Trophoblast cell (in vitro differentiated cells and primary cell): ENCODE measurements around the gene KIF3C.

Source experiments
- DNase-seq, 2 donors: peaks; one replicate each; pipeline ENCODE4 v3.0.0-alpha.2; 2016
- H2AFZ ChIP-seq: 2 replicates; pipeline ENCODE4 v1.6.1; 2013; ENCODE audit warnings: low read length, moderate library complexity, mild to moderate bottlenecking; ENCODE audit not compliant: insufficient read depth, poor library complexity
- H2AK5ac ChIP-seq: 2 replicates; pipeline ENCODE4 v1.6.1; 2013; ENCODE audit warnings: mild to moderate bottlenecking, low read length
- H2BK120ac ChIP-seq: 2 replicates; pipeline ENCODE4 v1.6.1; 2013; ENCODE audit warnings: low read length, mild to moderate bottlenecking, moderate library complexity; ENCODE audit not compliant: insufficient read depth, poor library complexity
- H2BK12ac ChIP-seq: 2 replicates; pipeline ENCODE4 v1.6.1; 2013; ENCODE audit warnings: mild to moderate bottlenecking, low read length, moderate library complexity
- H2BK5ac ChIP-seq: 2 replicates; pipeline ENCODE4 v1.6.1; 2013; ENCODE audit warnings: low read length, low read depth, moderate library complexity, mild to moderate bottlenecking; ENCODE audit not compliant: poor library complexity
- H3K14ac ChIP-seq: 2 replicates; pipeline ENCODE4 v1.6.1; 2013; ENCODE audit warnings: mild to moderate bottlenecking, low read length
- H3K18ac ChIP-seq: 2 replicates; pipeline ENCODE4 v1.6.1; 2013; ENCODE audit warnings: mild to moderate bottlenecking, low read length
- H3K23ac ChIP-seq: 2 replicates; pipeline ENCODE4 v1.6.1; 2013; ENCODE audit warnings: low read length
- H3K27ac ChIP-seq: 2 replicates; pipeline ENCODE4 v1.5.1; 2013; ENCODE audit warnings: low read depth, mild to moderate bottlenecking, inconsistent platforms, low read length, moderate library complexity
- H3K27me3 ChIP-seq: 2 replicates; pipeline ENCODE4 v1.6.1; 2013; ENCODE audit warnings: inconsistent platforms, mild to moderate bottlenecking, low read length, moderate library complexity; ENCODE audit not compliant: insufficient read depth
- H3K36me3 ChIP-seq, 2 experiments: 1 replicate in 1 of 2; 2 replicates in 1 of 2; pipeline ENCODE4 v1.6.1; 2013; ENCODE audit warnings: low read length in 2 of 2, mild to moderate bottlenecking in 2 of 2, moderate library complexity in 1 of 2; ENCODE audit not compliant: insufficient read depth in 2 of 2, control insufficient read depth in 1 of 2
- H3K4ac ChIP-seq: 2 replicates; pipeline ENCODE4 v1.6.1; 2013; ENCODE audit warnings: low read depth, mild to moderate bottlenecking, low read length, moderate library complexity
- H3K4me1 ChIP-seq, 2 experiments: 1 replicate in 1 of 2; 2 replicates in 1 of 2; pipeline ENCODE4 v1.6.1; 2013; ENCODE audit warnings: low read length in 2 of 2, mild to moderate bottlenecking in 2 of 2, moderate library complexity in 1 of 2; ENCODE audit not compliant: insufficient read depth in 2 of 2, control insufficient read depth in 1 of 2
- H3K4me2 ChIP-seq: 2 replicates; pipeline ENCODE4 v1.6.1; 2013; ENCODE audit warnings: inconsistent platforms, mild to moderate bottlenecking, low read length, moderate library complexity
- H3K4me3 ChIP-seq: 2 replicates; pipeline ENCODE4 v1.5.1; 2013; ENCODE audit warnings: mild to moderate bottlenecking, low read depth, low read length, inconsistent platforms
- H3K79me1 ChIP-seq: one replicate; pipeline ENCODE4 v1.6.1; 2013; ENCODE audit warnings: low read length
- H3K79me2 ChIP-seq: 2 replicates; pipeline ENCODE4 v1.6.1; 2013; ENCODE audit warnings: low read length, mild to moderate bottlenecking; ENCODE audit not compliant: control insufficient read depth, insufficient read depth, poor library complexity
- H3K9ac ChIP-seq: 2 replicates; pipeline ENCODE4 v1.6.1; 2013; ENCODE audit warnings: mild to moderate bottlenecking, low read length
- H3K9me3 ChIP-seq: 2 replicates; pipeline ENCODE4 v1.6.1; 2013; ENCODE audit warnings: low read depth, mild to moderate bottlenecking, control low read depth, inconsistent platforms, low read length; ENCODE audit not compliant: insufficient read depth
- H4K12ac ChIP-seq: 2 replicates; pipeline ENCODE4 v1.6.1; 2013; ENCODE audit warnings: low read depth, mild to moderate bottlenecking, low read length, moderate library complexity
- H4K8ac ChIP-seq: 2 replicates; pipeline ENCODE4 v1.6.1; 2013; ENCODE audit warnings: low read depth, mild to moderate bottlenecking, low read length, moderate library complexity
- H4K91ac ChIP-seq: one replicate; pipeline ENCODE4 v1.6.1; 2013; ENCODE audit warnings: low read depth, mild to moderate bottlenecking, low read length, moderate library complexity
- WGBS: extraction: QIAGEN DNeasy Blood & Tissue Kit; methylation state at CpG from one replicate; pipeline ENCODE4 v1.1.7; 2013; ENCODE audit warnings: missing lambda C conversion rate; ENCODE audit not compliant: insufficient read length, insufficient coverage; ENCODE audit errors: extremely low coverage; 5-methylcytosine and 5-hydroxymethylcytosine counted together

Gene KIF3C

DNA sequence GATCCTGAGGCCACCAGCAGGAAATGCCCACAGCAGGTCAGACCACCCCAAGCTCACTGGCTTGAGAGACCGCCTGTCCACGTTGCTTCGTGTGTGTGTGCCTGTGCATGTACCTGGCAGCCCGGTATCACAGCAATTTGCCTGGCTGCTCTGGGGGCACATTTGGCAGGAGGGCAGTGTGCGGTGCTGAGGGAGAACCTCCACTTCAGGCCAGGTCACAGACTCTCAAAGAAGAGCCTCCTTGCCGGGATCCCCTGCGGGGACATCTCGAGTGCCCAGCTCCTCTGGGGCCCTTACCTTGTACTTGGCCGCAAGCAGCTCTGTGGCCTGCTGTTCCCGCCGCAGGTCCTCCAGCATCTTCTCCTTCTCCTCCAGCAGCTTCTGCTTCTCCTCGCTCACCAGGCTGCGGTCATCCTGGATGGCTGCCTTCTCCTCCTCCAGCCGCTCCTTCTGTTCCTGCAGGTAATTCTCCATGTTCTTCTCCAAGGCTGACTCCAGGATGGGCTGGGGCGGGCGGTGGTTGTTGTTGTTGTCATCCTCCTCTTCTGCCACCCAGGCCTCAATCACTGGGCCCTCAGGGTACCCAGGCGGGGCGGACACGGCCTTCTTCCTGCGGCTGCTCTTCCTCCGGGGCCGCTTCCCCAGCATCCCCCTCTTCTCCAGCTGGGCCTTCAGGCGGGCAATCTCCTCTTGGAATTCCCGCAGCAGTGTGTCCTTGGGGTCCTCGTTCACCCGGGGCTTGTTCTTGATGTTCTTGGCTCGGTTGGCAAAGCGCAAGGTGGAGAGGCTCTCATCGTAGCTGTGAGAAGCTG, 2.0 kb downstream of the KIF3C start:
- Histone ChIP-seq H4K91ac (peak overlapping the region; percentile 33), H3K4ac (peak overlapping the region; percentile 21), H2BK120ac (no peak overlapping the region), H2BK12ac (no peak overlapping the region), H4K12ac (no peak overlapping the region), H3K18ac (no peak overlapping the region), H3K79me2 (peaks cover 13% of the 10 kb centered on the region), H3K36me3 (peaks cover 2 to 5% of the 10 kb centered on the region in 2 experiments), H2AK5ac (no peak overlapping the region), H3K23ac (no peak overlapping the region), H3K4me3 (peak overlapping the region; percentile 32), H3K14ac (peak overlapping the region; percentile 22), H2BK5ac (no peak overlapping the region), H3K9me3 (no peaks in the 10 kb centered on the region), H3K79me1 (peaks cover 36% of the 10 kb centered on the region), H3K4me1 (peaks cover 32 to 56% of the 10 kb centered on the region in 2 experiments), H3K9ac (no peak overlapping the region), H3K4me2 (peak overlapping the region; percentile 43), H3K27ac (no peak overlapping the region), H4K8ac (no peak overlapping the region), H3K27me3 (no peaks in the 10 kb centered on the region), H2AFZ (no peak overlapping the region)
- WGBS, result no CpG with 5 or more reads among the region's 29 CpGs
- no peak for DNase-seq

DNA sequence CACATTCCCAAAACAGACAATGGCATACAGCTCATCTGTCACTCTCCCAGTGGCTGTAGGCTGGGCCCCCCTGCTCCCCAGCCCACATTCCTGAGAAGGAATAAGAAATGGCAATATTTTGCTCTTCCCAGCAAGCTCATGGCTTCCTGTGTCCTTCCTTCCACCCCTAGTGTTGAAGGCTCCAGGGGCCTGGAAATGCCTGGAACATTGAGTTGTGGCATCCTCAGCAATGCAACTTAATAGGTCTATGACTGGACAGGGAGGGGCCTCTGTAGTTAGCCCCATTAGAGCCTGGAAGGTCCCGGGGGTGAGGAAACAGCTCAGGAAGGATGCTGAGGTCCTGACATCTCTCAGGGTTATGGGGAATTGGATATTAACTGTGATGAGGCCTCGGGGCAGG, 3.3 kb downstream of the KIF3C start:
- Histone ChIP-seq H2AK5ac (no peak overlapping the region), H3K23ac (no peak overlapping the region), H4K91ac (peak overlapping the region; percentile 87), H3K79me2 (peaks cover 13% of the 10 kb centered on the region), H3K4me3 (no peak overlapping the region), H4K12ac (no peak overlapping the region), H3K27ac (peak overlapping the region; percentile 97), H2BK120ac (peak overlapping the region; percentile 84), H2BK12ac (peak overlapping the region; percentile 7), H3K14ac (no peak overlapping the region), H3K27me3 (no peaks in the 10 kb centered on the region), H3K9me3 (no peaks in the 10 kb centered on the region), H2BK5ac (peak overlapping the region; percentile 83), H3K36me3 (peaks cover 5 to 8% of the 10 kb centered on the region in 2 experiments), H3K79me1 (peaks cover 36% of the 10 kb centered on the region), H3K4ac (no peak overlapping the region), H3K18ac (no peak overlapping the region), H2AFZ (no peak overlapping the region), H3K9ac (no peak overlapping the region), H3K4me2 (peak overlapping the region; percentile 36), H3K4me1 (peaks cover 32 to 56% of the 10 kb centered on the region in 2 experiments), H4K8ac (no peak overlapping the region)
- WGBS, result no CpG with 5 or more reads among the region's 2 CpGs
- peak in 1 of 2 donors; percentile 22 for DNase-seq

DNA sequence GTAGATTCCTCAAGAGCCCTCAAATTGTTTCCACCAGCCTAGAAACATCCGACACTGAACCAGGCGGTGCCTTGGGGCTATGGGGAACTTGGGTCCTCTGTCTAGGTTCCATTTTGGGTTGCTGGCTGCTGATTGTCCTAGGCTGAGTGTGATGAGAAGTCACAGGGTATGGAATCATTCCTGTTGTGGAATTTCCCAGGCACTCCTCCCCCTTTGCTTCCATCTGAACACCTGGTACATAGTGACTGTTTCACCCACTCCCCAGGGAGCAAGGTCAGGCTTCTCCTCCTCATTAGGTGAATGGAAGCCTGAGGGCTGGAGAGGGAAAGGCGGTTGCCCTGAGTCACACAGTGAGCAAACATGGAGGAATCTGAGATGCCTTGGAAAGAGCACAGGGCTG, 4.5 kb downstream of the KIF3C start:
- no peaks in the 10 kb centered on the region for H3K9me3 ChIP-seq
- H2AK5ac ChIP-seq, result no peak overlapping the region
- H3K27me3 ChIP-seq, result no peaks in the 10 kb centered on the region
- no peak overlapping the region for H4K8ac ChIP-seq
- H3K4me1 ChIP-seq, result peaks cover 30 to 58% of the 10 kb centered on the region in 2 experiments
- H3K9ac ChIP-seq, result no peak overlapping the region
- no peak overlapping the region for H3K4ac ChIP-seq
- H4K12ac ChIP-seq, result no peak overlapping the region
- peak overlapping the region; percentile 83 for H2BK120ac ChIP-seq
- peak; percentile 98 for DNase-seq
- H2BK5ac ChIP-seq, result peak overlapping the region; percentile 90
- H3K4me2 ChIP-seq, result peak overlapping the region; percentile 57
- H4K91ac ChIP-seq, result peak overlapping the region; percentile 94
- H3K18ac ChIP-seq, result no peak overlapping the region
- peaks cover 34% of the 10 kb centered on the region for H3K79me1 ChIP-seq
- no peak overlapping the region for H2BK12ac ChIP-seq
- no peak overlapping the region for H3K23ac ChIP-seq
- H3K36me3 ChIP-seq, result peaks cover 5 to 8% of the 10 kb centered on the region in 2 experiments
- peaks cover 12% of the 10 kb centered on the region for H3K79me2 ChIP-seq
- peak overlapping the region; percentile 97 for H3K27ac ChIP-seq
- WGBS, result no CpG with 5 or more reads among the region's 3 CpGs
- no peak overlapping the region for H2AFZ ChIP-seq
- H3K14ac ChIP-seq, result no peak overlapping the region
- H3K4me3 ChIP-seq, result no peak overlapping the region

DNA sequence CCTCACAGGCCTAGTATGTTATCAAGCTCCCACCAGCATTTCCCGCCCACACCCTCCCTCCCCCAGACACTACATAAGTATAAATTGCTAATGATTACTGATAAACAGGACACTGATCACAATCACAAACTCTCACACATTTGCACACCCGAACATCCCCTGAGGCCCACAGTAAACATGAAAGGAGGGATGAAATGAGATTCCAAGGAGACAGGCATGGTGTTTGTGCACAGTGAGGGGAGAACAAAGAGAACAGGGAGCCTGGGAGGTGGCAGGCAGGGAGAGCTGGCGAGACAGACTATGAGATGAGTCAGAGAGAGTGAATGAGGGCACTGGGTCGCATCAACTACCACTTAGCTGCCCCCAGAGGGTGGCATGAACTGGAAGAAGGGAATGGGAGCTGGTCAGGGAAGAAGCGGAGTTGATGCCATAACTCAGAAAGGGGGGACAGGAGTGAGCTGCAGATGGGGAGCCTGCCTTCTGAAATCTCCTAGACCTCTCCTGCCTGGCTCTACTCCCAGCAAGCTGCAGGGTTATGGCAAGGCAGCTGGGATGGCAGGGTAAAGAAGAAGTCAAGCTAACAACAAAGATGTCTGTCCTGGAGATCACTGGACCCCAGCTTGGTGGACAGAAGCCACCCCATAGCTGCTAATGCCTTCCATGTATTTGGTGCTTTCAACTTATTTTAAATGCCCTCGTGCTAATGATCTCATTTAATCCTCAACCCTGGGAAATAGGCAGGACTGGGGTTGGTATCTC, 5.1 kb downstream of the KIF3C start:
- Histone ChIP-seq H3K4me1 (peaks cover 33 to 63% of the 10 kb centered on the region in 2 experiments), H3K4ac (peak overlapping the region; percentile 48), H4K8ac (peak overlapping the region; percentile 66), H4K12ac (peak overlapping the region; percentile 11), H3K27ac (peak overlapping the region; percentile 97), H3K23ac (no peak overlapping the region), H3K4me3 (no peak overlapping the region), H4K91ac (peak overlapping the region; percentile 94), H3K9ac (no peak overlapping the region), H2BK120ac (peak overlapping the region; percentile 83), H2BK5ac (peak overlapping the region; percentile 90), H3K27me3 (no peaks in the 10 kb centered on the region), H2AK5ac (peak overlapping the region; percentile 45), H3K79me2 (peaks cover 10% of the 10 kb centered on the region), H2BK12ac (peak overlapping the region; percentile 33), H3K9me3 (no peaks in the 10 kb centered on the region), H3K4me2 (peak overlapping the region; percentile 57), H3K18ac (peak overlapping the region; percentile 65), H3K79me1 (peaks cover 29% of the 10 kb centered on the region), H3K14ac (peak overlapping the region; percentile 67), H3K36me3 (peaks cover 5 to 8% of the 10 kb centered on the region in 2 experiments), H2AFZ (no peak overlapping the region)
- DNase-seq, result peak; percentile 83 to 91
- no CpG with 5 or more reads among the region's 6 CpGs for WGBS
